Measurements from ENCODE around the gene KIAA0753. TPM values are rescaled to one million over a fixed set of nuclear protein-coding genes. Genes with fewer than 3 reads are reported as not detected.

Gene KIAA0753
- total RNA-seq, 1 experiment from 2014 or later: 18.3 TPM

- no peak for TF ChIP-seq CTCF (IDR thresholded peaks at IDR 0.05 in 2 of 3, conservative IDR thresholded peaks at IDR 0.05 in 1 of 3; ENCODE audit: borderline replicate concordance in 1 of 3, insufficient read depth in 1 of 3, low read depth in 2 of 3, low read length in 2 of 3)
- TF ChIP-seq RAD21 (IDR thresholded peaks at IDR 0.05; ENCODE audit: low read depth): no peak
- TF ChIP-seq ATF3 (IDR thresholded peaks at IDR 0.05): no peak
- no peak for TF ChIP-seq FOSL1 (IDR thresholded peaks at IDR 0.05; ENCODE audit: low read depth)
- no peak for TF ChIP-seq SIN3A (IDR thresholded peaks at IDR 0.05; ENCODE audit: low read depth)
- TF ChIP-seq EZH2 (IDR thresholded peaks at IDR 0.05): no peak
Observed at GRCh38 chr17:6555331-6556120, 85.0 kb downstream of the KIAA0753 start (continued).

GRCh38 chr17:6554871-6555330 lies 85.6 kb downstream of the KIAA0753 start:
- H3K4me1 ChIP-seq (ENCODE audit: control insufficient read depth in 1 of 2, insufficient read depth in 2 of 2, low read length in 2 of 2): peaks cover 28 to 44% of the 10 kb centered on the region in 2 experiments
- H3K9me3 ChIP-seq (ENCODE audit: control insufficient read depth in 1 of 2, insufficient read depth in 1 of 2, low read depth in 1 of 2, low read length in 2 of 2): no peaks in the 10 kb centered on the region
- H3K9ac ChIP-seq (ENCODE audit: low read length): no peak overlapping the region
- no peak for DNase-seq (ENCODE audit: low read depth, low spot score)
- ATAC-seq: no peak
- no TSS peak for BruUV-seq (replicated peaks)
- ChIA-PET RAD21 (ENCODE audit: low non-redundant PET in 1 of 2, low total read pairs in 2 of 2, uncharacterized antibody in 2 of 2, unreplicated experiment in 2 of 2) (no interaction called here), CTCF (no interaction called here), POLR2A (no interaction called here)
- peak overlapping the region; percentile 94 for H3K4me2 ChIP-seq (ENCODE audit: low read length)
- H2AFZ ChIP-seq (ENCODE audit: low read depth, low read length, poor library complexity, severe bottlenecking): no peak overlapping the region
- H3K27me3 ChIP-seq (ENCODE audit: insufficient read depth, low read length): no peaks in the 10 kb centered on the region
- H4K20me1 ChIP-seq (ENCODE audit: insufficient read depth): no peaks in the 10 kb centered on the region
- no peak overlapping the region; a peak in 1 of 4 replicates for H3K4me3 ChIP-seq (replicated peaks in 1 of 2; ENCODE audit: low read depth in 1 of 2, low read length in 2 of 2)
- H3K79me2 ChIP-seq (ENCODE audit: insufficient read depth, low read length): no peaks in the 10 kb centered on the region
- intact Hi-C loops (cut with micrococcal nuclease): no loop called here
- H3K9me2 ChIP-seq (ENCODE audit: insufficient read depth): no peaks in the 10 kb centered on the region
- H3K36me3 ChIP-seq (ENCODE audit: control insufficient read depth in 1 of 2, insufficient read depth in 2 of 2, low read length in 2 of 2): no peaks in the 10 kb centered on the region
- no peak overlapping the region for H3K27ac ChIP-seq (ENCODE audit: low read depth, low read length)
- TF ChIP-seq EGR1 (IDR thresholded peaks at IDR 0.05; ENCODE audit: low read depth): no peak
- no peak for TF ChIP-seq POLR2A (IDR thresholded peaks at IDR 0.05; ENCODE audit: borderline replicate concordance, extremely low read depth, insufficient read depth, insufficient read length)
- no peak for TF ChIP-seq ZBTB33 (IDR thresholded peaks at IDR 0.05; ENCODE audit: extremely low read depth, insufficient replicate concordance, low read length)
- TF ChIP-seq REST (IDR thresholded peaks at IDR 0.05; ENCODE audit: low read depth): no peak
- TF ChIP-seq FOSL1 (IDR thresholded peaks at IDR 0.05; ENCODE audit: low read depth): no peak
- TF ChIP-seq TCF7L2 (IDR thresholded peaks at IDR 0.05; ENCODE audit: borderline replicate concordance, extremely low read depth, insufficient read depth, insufficient read length): no peak
